Transverse colon (tissue), 4 donors: ENCODE data around the gene USP4.
A peak's percentile ranks its signal among the peaks of the same experiment; 100 is the strongest.

Experiments used
- EP300 ChIP-seq: sonication (generic); formaldehyde crosslinking; IDR thresholded peaks from one replicate; pipeline ENCODE4 v1.6.1; 2017; ENCODE audit warnings: antibody characterized with exemption, low read depth
- POLR2A ChIP-seq: fragments of 450-650 bp; IDR thresholded peaks from one replicate; pipeline ENCODE4 v1.6.1; 2016; ENCODE audit warnings: antibody characterized with exemption, mild to moderate bottlenecking, moderate library complexity
- POLR2AphosphoS5 ChIP-seq, 3 donors: sonication (generic); formaldehyde crosslinking; IDR thresholded peaks; one replicate each; pipeline ENCODE4 v1.6.1; 2016; ENCODE audit warnings: antibody characterized with exemption in 3 of 3
- TF ChIP-seq, protein P1 (sequence below), 5 experiments: fragments of 200-600 bp in 3 of 5; fragments of 450-650 bp in 2 of 5; sonication (generic) in 3 of 5; IDR thresholded peaks; 1 replicate in 2 of 5; 2 replicates in 3 of 5; pipeline ENCODE4 v1.5.1; 2016 to 2017; ENCODE audit warnings: antibody characterized with exemption in 5 of 5, inconsistent platforms in 3 of 5, mild to moderate bottlenecking in 2 of 5, moderate library complexity in 1 of 5

DNA sequence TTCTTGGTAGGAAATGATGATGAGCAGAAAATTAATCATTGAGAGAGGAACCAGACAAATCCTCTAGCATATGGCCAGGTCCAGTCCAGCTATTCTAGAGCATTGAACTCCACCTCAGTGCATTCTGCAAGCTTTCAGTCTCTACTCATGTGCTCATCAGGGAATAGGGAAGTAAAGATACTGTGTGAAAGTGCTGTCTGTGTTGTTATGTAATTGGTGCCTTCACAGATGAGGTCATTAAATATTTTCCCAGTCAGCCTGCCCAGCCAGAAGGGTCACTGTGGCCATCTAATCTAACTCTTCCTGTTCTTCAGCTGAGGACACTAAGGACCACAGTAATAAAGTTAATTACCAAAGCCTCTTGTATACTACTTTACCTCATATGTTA is 91.0 kb downstream of the USP4 start:
- TF ChIP-seq, protein P1, sequence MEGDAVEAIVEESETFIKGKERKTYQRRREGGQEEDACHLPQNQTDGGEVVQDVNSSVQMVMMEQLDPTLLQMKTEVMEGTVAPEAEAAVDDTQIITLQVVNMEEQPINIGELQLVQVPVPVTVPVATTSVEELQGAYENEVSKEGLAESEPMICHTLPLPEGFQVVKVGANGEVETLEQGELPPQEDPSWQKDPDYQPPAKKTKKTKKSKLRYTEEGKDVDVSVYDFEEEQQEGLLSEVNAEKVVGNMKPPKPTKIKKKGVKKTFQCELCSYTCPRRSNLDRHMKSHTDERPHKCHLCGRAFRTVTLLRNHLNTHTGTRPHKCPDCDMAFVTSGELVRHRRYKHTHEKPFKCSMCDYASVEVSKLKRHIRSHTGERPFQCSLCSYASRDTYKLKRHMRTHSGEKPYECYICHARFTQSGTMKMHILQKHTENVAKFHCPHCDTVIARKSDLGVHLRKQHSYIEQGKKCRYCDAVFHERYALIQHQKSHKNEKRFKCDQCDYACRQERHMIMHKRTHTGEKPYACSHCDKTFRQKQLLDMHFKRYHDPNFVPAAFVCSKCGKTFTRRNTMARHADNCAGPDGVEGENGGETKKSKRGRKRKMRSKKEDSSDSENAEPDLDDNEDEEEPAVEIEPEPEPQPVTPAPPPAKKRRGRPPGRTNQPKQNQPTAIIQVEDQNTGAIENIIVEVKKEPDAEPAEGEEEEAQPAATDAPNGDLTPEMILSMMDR (IDR thresholded peaks at IDR 0.05), result no peak
- peak in 1 of 3 donors; percentile 18 for TF ChIP-seq POLR2AphosphoS5 (IDR thresholded peaks at IDR 0.05)
- TF ChIP-seq POLR2A, result no peak
- no peak for TF ChIP-seq EP300
